LHCN-M2 (cell line): Measurements from ENCODE around the gene TRAF3. TPM values are rescaled to one million over a fixed set of nuclear protein-coding genes. Genes with fewer than 3 reads are reported as not detected.
"Not testable (repeated sequence)": the region's sequence is repeated elsewhere in the genome, so short reads cannot be mapped to it uniquely, and the experiment has no call there.

ENCODE experiments used
- DNase-seq: peaks from one replicate; pipeline ENCODE4 v3.0.0-alpha.2; 2012; ENCODE audit warnings: low read depth
- total RNA-seq: library from RNA; depleted of rRNA; stranded (reverse); fragments of >200 nt; gene quantifications from 2 replicates; pipeline ENCODE4 v1.2.3, GENCODE V29; 2014

TRAF3 gene
- total RNA-seq, 1 experiment from 2014 or later = 17.0 TPM

- DNase-seq = no peak
These were observed 49.8 kb downstream of the TRAF3 start for GRCh38 chr14:102826751-102827675.

GRCh38 chr14:102827716-102828115, 50.5 kb downstream of the TRAF3 start:
- DNase-seq = no peak

GRCh38 chr14:102828151-102828550, 50.9 kb downstream of the TRAF3 start:
- DNase-seq = no peak

GRCh38 chr14:102829016-102829548, 51.8 kb downstream of the TRAF3 start:
- no peak for DNase-seq

- DNase-seq = no peak
These were observed 53.3 kb downstream of the TRAF3 start for GRCh38 chr14:102830474-102831045.

- DNase-seq = no peak
These were observed 54.0 kb downstream of the TRAF3 start for GRCh38 chr14:102831163-102831804.

- no peak for DNase-seq
These were observed 56.1 kb downstream of the TRAF3 start for GRCh38 chr14:102833341-102833740.

- no peak for DNase-seq
These were observed 56.7 kb downstream of the TRAF3 start for GRCh38 chr14:102833991-102834390.

- no peak for DNase-seq
These were observed 58.7 kb downstream of the TRAF3 start for GRCh38 chr14:102835959-102836358.

GRCh38 chr14:102837120-102837519, 59.9 kb downstream of the TRAF3 start:
- DNase-seq = not testable (repeated sequence)

- no peak for DNase-seq
These were observed 61.3 kb downstream of the TRAF3 start for GRCh38 chr14:102838501-102838900.

- DNase-seq = no peak
These were observed 62.9 kb downstream of the TRAF3 start for GRCh38 chr14:102840115-102840514.

GRCh38 chr14:102840771-102841528, 63.7 kb downstream of the TRAF3 start:
- DNase-seq = no peak

- no peak for DNase-seq
These were observed 71.7 kb downstream of the TRAF3 start for GRCh38 chr14:102848830-102849525.

GRCh38 chr14:102849526-102850379, 72.5 kb downstream of the TRAF3 start:
- DNase-seq = no peak

GRCh38 chr14:102853648-102854047, 76.4 kb downstream of the TRAF3 start:
- DNase-seq = no peak

- DNase-seq = no peak
These were observed 76.9 kb downstream of the TRAF3 start for GRCh38 chr14:102854091-102854703.

- DNase-seq = no peak
These were observed 78.9 kb downstream of the TRAF3 start for GRCh38 chr14:102856179-102856578.

GRCh38 chr14:102857444-102857843, 80.2 kb downstream of the TRAF3 start:
- no peak for DNase-seq
